A673 (cell line): ENCODE measurements around the gene OR5F1. TPM values are rescaled to one million over a fixed set of nuclear protein-coding genes. Genes with fewer than 3 reads are reported as not detected.

ENCODE experiments used
- BruUV-seq: library from RNA; stranded (reverse); fragments of 400-500 nt; replicated peaks from 2 replicates; lab custom pipeline; 2021; lab: Mats Ljungman, UMichigan
- CTCF ChIA-PET: fragments of 300-600 bp; sonication (Branson Sonifier 250); formaldehyde crosslinking; loops from one replicate; lab custom pipeline; 2022; ENCODE audit warnings: antibody characterized with exemption; lab: Charles Lee
- POLR2A ChIA-PET: fragments of 300-600 bp; sonication (Branson Sonifier 250); formaldehyde crosslinking; loops from one replicate; lab custom pipeline; 2022; ENCODE audit warnings: antibody characterized with exemption; ENCODE audit not compliant: low non-redundant PET; lab: Charles Lee
- DNase-seq: peaks from one replicate; pipeline ENCODE4 v3.0.0-alpha.2; 2015; ENCODE audit warnings: low spot score
- H3K27ac ChIP-seq: fragments of 200-600 bp; sonication (generic); 2 replicates; pipeline ENCODE4 v1.5.1; 2016; ENCODE audit warnings: mixed run types, low read depth, mild to moderate bottlenecking, mixed read lengths, antibody characterized with exemption, low read length; ENCODE audit not compliant: poor library complexity, severe bottlenecking
- H3K27me3 ChIP-seq: fragments of 200-600 bp; sonication (generic); replicated peaks from 2 replicates; pipeline ENCODE4 v1.6.1; 2017; ENCODE audit warnings: mixed run types, low read depth, mild to moderate bottlenecking, mixed read lengths, antibody characterized with exemption, low read length; ENCODE audit not compliant: insufficient read depth, poor library complexity
- H3K36me3 ChIP-seq: fragments of 200-600 bp; sonication (generic); 2 replicates; pipeline ENCODE4 v1.6.1; 2016; ENCODE audit warnings: mixed run types, mild to moderate bottlenecking, mixed read lengths, antibody characterized with exemption, low read length; ENCODE audit not compliant: insufficient read depth, poor library complexity, severe bottlenecking
- H3K4me1 ChIP-seq: fragments of 200-600 bp; sonication (generic); 2 replicates; pipeline ENCODE4 v1.6.1; 2017; ENCODE audit warnings: mixed run types, mild to moderate bottlenecking, mixed read lengths, antibody characterized with exemption, low read length; ENCODE audit not compliant: insufficient read depth, poor library complexity, severe bottlenecking
- H3K4me3 ChIP-seq: fragments of 200-600 bp; sonication (generic); 2 replicates; pipeline ENCODE4 v1.5.1; 2016; ENCODE audit warnings: low read depth, mixed run types, mild to moderate bottlenecking, mixed read lengths, low read length; ENCODE audit not compliant: poor library complexity, severe bottlenecking
- H3K9me3 ChIP-seq: fragments of 200-600 bp; sonication (generic); 2 replicates; pipeline ENCODE4 v1.6.1; 2016; ENCODE audit warnings: mixed run types, low read depth, mild to moderate bottlenecking, mixed read lengths, antibody characterized with exemption, low read length; ENCODE audit not compliant: poor library complexity, severe bottlenecking
- EZH2 ChIP-seq: fragments of 200-600 bp; sonication (generic); IDR thresholded peaks from 2 replicates; pipeline ENCODE4 v1.6.1; 2017; ENCODE audit warnings: borderline replicate concordance, low read depth, mild to moderate bottlenecking, mixed read lengths, antibody characterized with exemption, low read length; ENCODE audit not compliant: poor library complexity, severe bottlenecking
- intact Hi-C: fragments of 100-400 bp; cut with micrococcal nuclease; formaldehyde crosslinking; loops from one replicate; pipeline ENCODE4 v1.10.0; 2022; ENCODE audit not compliant: unreplicated experiment
- total RNA-seq: library from RNA; stranded (reverse); gene quantifications from 2 replicates; pipeline ENCODE4 v1.2.3, GENCODE V29; 2021
- TF ChIP-seq, protein P1 (sequence below): fragments of 300-800, 200-600 bp; sonication (generic); conservative IDR thresholded peaks from 2 replicates; pipeline ENCODE4 v1.5.1; 2017; ENCODE audit warnings: low read depth, mild to moderate bottlenecking, antibody characterized with exemption, low read length, moderate library complexity, mixed read lengths

The OR5F1 gene
- total RNA-seq, 1 experiment from 2014 or later, result not detected

DNA sequence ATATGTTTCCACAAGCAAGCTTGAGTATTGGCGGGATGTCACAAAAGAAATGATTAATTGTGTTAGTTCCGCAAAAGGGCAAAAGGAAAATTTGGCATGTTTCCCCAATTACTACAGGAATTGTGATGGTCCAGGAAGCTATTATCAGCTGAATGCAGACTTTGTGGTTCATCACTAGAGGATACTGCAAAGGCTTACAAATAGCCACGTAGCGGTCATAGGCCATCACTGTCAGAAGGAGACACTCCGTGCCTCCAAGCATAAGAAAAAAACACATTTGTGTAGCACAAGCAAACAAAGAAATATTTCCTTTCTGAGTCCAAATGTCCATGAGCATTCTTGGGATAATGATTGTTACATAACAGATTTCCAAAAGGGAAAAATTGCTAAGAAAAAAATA, 26.5 kb downstream of the OR5F1 start:
- no TSS peak for BruUV-seq
- intact Hi-C loops, result no loop called here
- DNase-seq, result no peak
- H3K27ac ChIP-seq, result no peak overlapping the region
- ChIA-PET POLR2A (no interaction called here), CTCF (no interaction called here)
- no peaks in the 10 kb centered on the region for H3K4me1 ChIP-seq
- H3K4me3 ChIP-seq, result no peak overlapping the region
- TF ChIP-seq, protein P1, sequence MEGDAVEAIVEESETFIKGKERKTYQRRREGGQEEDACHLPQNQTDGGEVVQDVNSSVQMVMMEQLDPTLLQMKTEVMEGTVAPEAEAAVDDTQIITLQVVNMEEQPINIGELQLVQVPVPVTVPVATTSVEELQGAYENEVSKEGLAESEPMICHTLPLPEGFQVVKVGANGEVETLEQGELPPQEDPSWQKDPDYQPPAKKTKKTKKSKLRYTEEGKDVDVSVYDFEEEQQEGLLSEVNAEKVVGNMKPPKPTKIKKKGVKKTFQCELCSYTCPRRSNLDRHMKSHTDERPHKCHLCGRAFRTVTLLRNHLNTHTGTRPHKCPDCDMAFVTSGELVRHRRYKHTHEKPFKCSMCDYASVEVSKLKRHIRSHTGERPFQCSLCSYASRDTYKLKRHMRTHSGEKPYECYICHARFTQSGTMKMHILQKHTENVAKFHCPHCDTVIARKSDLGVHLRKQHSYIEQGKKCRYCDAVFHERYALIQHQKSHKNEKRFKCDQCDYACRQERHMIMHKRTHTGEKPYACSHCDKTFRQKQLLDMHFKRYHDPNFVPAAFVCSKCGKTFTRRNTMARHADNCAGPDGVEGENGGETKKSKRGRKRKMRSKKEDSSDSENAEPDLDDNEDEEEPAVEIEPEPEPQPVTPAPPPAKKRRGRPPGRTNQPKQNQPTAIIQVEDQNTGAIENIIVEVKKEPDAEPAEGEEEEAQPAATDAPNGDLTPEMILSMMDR, result no peak
- TF ChIP-seq EZH2, result no peak
- peaks cover 2% of the 10 kb centered on the region for H3K9me3 ChIP-seq
- no peaks in the 10 kb centered on the region for H3K36me3 ChIP-seq
- no peaks in the 10 kb centered on the region for H3K27me3 ChIP-seq

DNA sequence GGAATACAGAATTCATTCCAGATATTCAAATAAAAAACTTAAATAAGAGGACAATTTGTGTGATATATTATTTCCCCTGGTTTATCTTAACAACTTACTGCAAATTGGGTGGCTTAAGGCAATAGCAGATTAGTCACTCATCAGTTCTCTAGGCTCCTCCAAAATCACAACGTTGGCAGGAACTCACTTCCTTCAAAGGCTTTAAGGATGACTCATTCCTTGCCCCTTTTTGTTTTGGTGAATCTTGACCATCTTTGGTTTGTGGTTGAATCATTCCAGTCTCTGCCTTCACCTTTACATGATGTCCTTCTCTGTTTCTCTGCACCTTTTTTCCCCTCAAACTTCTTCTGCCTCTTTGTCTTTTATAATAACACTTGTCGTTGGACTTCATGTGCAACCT, 28.0 kb downstream of the OR5F1 start:
- BruUV-seq, result no TSS peak
- H3K27ac ChIP-seq, result no peak overlapping the region
- no peaks in the 10 kb centered on the region for H3K4me1 ChIP-seq
- H3K9me3 ChIP-seq, result peaks cover 2% of the 10 kb centered on the region
- CTCF ChIA-PET, result no interaction called here
- no peaks in the 10 kb centered on the region for H3K36me3 ChIP-seq
- no peaks in the 10 kb centered on the region for H3K27me3 ChIP-seq
- intact Hi-C loops, result no loop called here
- TF ChIP-seq, protein P1, result no peak
- no peak for TF ChIP-seq EZH2
- POLR2A ChIA-PET, result no interaction called here
- no peak for DNase-seq
- H3K4me3 ChIP-seq, result no peak overlapping the region

DNA sequence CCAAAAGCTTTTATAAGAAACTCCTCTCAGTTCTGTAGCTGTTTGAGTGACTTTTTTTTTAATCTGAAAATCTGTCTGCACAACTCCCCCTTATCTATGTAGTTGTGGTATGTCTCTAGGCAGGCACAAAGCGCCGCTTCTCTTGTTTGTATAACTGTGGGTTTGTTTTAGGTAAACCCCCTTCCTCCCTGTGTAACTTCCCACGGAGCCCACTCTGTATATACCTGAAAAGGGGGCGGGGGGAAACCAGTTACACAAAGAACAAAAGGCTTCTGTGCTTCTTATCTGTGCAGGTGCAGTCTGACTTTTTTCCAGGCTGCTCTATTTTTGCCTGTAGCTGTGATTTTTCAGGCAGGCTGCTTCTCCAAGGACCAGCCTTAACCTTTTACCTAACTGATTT, 37.9 kb downstream of the OR5F1 start:
- H3K4me3 ChIP-seq, result no peak overlapping the region
- BruUV-seq, result no TSS peak
- intact Hi-C loops, result no loop called here
- no peaks in the 10 kb centered on the region for H3K4me1 ChIP-seq
- no peaks in the 10 kb centered on the region for H3K36me3 ChIP-seq
- TF ChIP-seq, protein P1, result no peak
- TF ChIP-seq EZH2, result no peak
- DNase-seq, result no peak
- no peak overlapping the region for H3K27ac ChIP-seq
- ChIA-PET POLR2A (no interaction called here), CTCF (no interaction called here)
- no peaks in the 10 kb centered on the region for H3K9me3 ChIP-seq
- H3K27me3 ChIP-seq, result no peaks in the 10 kb centered on the region
